Stomach (tissue), 4 donors: ENCODE measurements around the gene HYOU1.

ENCODE experiments used
- POLR2AphosphoS5 ChIP-seq, 3 donors: sonication (generic); formaldehyde crosslinking; IDR thresholded peaks; one replicate each; pipeline ENCODE4 v1.6.1; 2016; ENCODE audit warnings: antibody characterized with exemption in 3 of 3
- TF ChIP-seq, protein P1 (sequence below), 7 experiments: fragments of 450-650 bp in 4 of 7; fragments of 200-600 bp in 3 of 7; sonication (generic) in 3 of 7; IDR thresholded peaks; one replicate each; pipeline ENCODE4 v1.5.1; 2016 to 2019; ENCODE audit warnings: antibody characterized with exemption in 7 of 7, control low read depth in 2 of 7, mild to moderate bottlenecking in 1 of 7

GRCh38 chr11:119089319-119089718 lies 32.3 kb upstream of the HYOU1 start:
- TF ChIP-seq, protein P1, sequence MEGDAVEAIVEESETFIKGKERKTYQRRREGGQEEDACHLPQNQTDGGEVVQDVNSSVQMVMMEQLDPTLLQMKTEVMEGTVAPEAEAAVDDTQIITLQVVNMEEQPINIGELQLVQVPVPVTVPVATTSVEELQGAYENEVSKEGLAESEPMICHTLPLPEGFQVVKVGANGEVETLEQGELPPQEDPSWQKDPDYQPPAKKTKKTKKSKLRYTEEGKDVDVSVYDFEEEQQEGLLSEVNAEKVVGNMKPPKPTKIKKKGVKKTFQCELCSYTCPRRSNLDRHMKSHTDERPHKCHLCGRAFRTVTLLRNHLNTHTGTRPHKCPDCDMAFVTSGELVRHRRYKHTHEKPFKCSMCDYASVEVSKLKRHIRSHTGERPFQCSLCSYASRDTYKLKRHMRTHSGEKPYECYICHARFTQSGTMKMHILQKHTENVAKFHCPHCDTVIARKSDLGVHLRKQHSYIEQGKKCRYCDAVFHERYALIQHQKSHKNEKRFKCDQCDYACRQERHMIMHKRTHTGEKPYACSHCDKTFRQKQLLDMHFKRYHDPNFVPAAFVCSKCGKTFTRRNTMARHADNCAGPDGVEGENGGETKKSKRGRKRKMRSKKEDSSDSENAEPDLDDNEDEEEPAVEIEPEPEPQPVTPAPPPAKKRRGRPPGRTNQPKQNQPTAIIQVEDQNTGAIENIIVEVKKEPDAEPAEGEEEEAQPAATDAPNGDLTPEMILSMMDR (IDR thresholded peaks at IDR 0.05) = no peak
- no peak for TF ChIP-seq POLR2AphosphoS5 (IDR thresholded peaks at IDR 0.05)
